ENCODE results near the gene LRRN2.
"Not testable (repeated sequence)": the region's sequence is repeated elsewhere in the genome, so short reads cannot be mapped to it uniquely, and the experiment has no call there.

The LRRN2 gene

DNA sequence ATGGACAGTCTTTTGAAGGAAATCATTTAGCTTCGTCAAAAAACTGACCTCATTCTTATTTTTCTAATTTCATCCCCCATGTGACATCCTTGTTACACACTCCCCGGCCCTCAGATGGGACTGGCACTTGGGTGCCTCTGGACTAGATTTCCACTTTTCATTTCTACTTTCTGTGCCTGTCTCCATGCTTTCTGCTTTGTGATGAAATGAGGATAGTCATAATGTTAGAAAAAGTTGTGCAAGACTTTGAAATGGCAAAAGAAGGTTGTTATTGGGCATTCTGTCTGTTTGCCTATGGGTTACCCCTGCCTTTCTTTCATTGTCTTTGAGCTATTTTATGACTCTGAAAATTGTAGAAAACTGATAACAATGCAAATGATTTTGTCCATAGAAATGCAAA lies 114.4 kb downstream of the LRRN2 start:
- no peak for DNase-seq

GRCh38 chr1:204570021-204570420 lies 115.5 kb downstream of the LRRN2 start:
- not testable (repeated sequence) for DNase-seq

DNA sequence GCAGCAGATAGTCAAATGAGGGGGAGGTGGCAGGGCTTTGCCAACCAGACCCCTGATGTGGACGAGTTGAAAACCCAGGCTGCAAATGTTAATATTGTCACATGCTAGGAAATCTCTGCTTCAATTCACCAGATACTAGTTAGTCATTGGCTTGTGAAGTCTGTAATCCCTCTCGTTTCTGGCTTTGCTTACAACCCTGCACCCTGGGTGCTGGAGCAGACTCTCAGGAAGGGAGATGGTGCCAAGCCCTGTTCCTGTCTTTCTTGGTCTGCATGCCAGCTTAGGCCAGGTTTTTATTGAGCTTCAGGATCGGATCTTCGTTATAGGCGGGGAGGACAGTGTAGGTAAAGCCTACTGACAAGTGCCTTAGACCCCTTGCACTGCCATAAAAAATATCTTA lies 116.1 kb downstream of the LRRN2 start:
- DNase-seq, result no peak

GRCh38 chr1:204568576-204569315 lies 116.8 kb downstream of the LRRN2 start:
- no peak for DNase-seq
